HepG2 (cell line): ENCODE data around the gene RNF125. TPM values are rescaled to one million over a fixed set of nuclear protein-coding genes. Genes with fewer than 3 reads are reported as not detected.

Experiments used
- EEA1 ChIP-seq: sonication (generic); formaldehyde crosslinking; IDR thresholded peaks from 2 replicates; pipeline ENCODE4 v1.5.1; 2020; ENCODE audit warnings: mild to moderate bottlenecking, missing genetic modification reagents, borderline replicate concordance
- IRF2 ChIP-seq: IDR thresholded peaks from 2 replicates; pipeline ENCODE4 v1.6.1; 2018; ENCODE audit warnings: missing genetic modification reagents, missing compliant biosample characterization
- MED8 ChIP-seq: sonication (generic); formaldehyde crosslinking; IDR thresholded peaks from 2 replicates; pipeline ENCODE4 v1.8.1; 2023; ENCODE audit warnings: mild to moderate bottlenecking, missing genetic modification reagents; ENCODE audit not compliant: insufficient replicate concordance
- NCOA5 ChIP-seq: sonication (generic); formaldehyde crosslinking; IDR thresholded peaks from 2 replicates; pipeline ENCODE4 v1.4.0; 2020; ENCODE audit warnings: missing genetic modification reagents
- NONO ChIP-seq, 2 experiments: fragments of 450-650 bp in 1 of 2; sonication (generic) in 1 of 2; formaldehyde crosslinking in 1 of 2; IDR thresholded peaks in 1 of 2; conservative IDR thresholded peaks in 1 of 2; 2 replicates each; pipeline versions ENCODE4 v1.6.1 to v1.8.0; 2017 to 2022; ENCODE audit warnings: mild to moderate bottlenecking in 1 of 2, missing genetic modification reagents in 1 of 2, moderate library complexity in 1 of 2
- SAFB2 ChIP-seq: sonication (generic); formaldehyde crosslinking; IDR thresholded peaks from 2 replicates; pipeline ENCODE4 v1.5.1; 2020; ENCODE audit warnings: missing genetic modification reagents, low read depth, mild to moderate bottlenecking, borderline replicate concordance
- SMYD3 ChIP-seq: sonication (generic); formaldehyde crosslinking; IDR thresholded peaks from 2 replicates; pipeline ENCODE4 v1.8.1; 2023; ENCODE audit warnings: mild to moderate bottlenecking, missing genetic modification reagents
- TOPORS ChIP-seq: sonication (generic); formaldehyde crosslinking; IDR thresholded peaks from 2 replicates; pipeline ENCODE4 v1.8.0; 2023; ENCODE audit warnings: mild to moderate bottlenecking, missing genetic modification reagents
- ZBTB8A ChIP-seq: sonication (generic); formaldehyde crosslinking; IDR thresholded peaks from 2 replicates; pipeline ENCODE4 v1.4.0; 2020; ENCODE audit warnings: mild to moderate bottlenecking, low read depth, missing genetic modification reagents, borderline replicate concordance
- ZNF136 ChIP-seq: sonication (generic); formaldehyde crosslinking; IDR thresholded peaks from 2 replicates; pipeline ENCODE4 v1.8.1; 2022; ENCODE audit warnings: low read depth, mild to moderate bottlenecking, moderate library complexity, missing genetic modification reagents
- ZNF607 ChIP-seq: sonication (generic); formaldehyde crosslinking; IDR thresholded peaks from 2 replicates; pipeline ENCODE4 v1.5.1; 2020; ENCODE audit warnings: missing genetic modification reagents, mild to moderate bottlenecking, borderline replicate concordance
- polyA plus RNA-seq, 8 experiments: library from polyadenylated mRNA; depleted of rRNA in 3 of 8; stranded (reverse) in 7 of 8; unstranded in 1 of 8; fragments of >200 nt; fragmentation: Illumina TruSeq in 4 of 8; extraction: Trizol in 4 of 8; gene quantifications; 2 replicates each; pipeline versions ENCODE4 v1.2.1 to v1.2.3, GENCODE V29; 2011 to 2016; ENCODE audit warnings: low read depth in 4 of 8, missing spikeins in 1 of 8, mixed read lengths in 1 of 8; ENCODE audit not compliant: insufficient read depth in 1 of 8
- total RNA-seq, 5 experiments: library from RNA; depleted of rRNA; stranded (reverse); fragments of >200 nt; fragmentation: Illumina TruSeq; extraction: Trizol; gene quantifications; 2 replicates each; pipeline ENCODE4 v1.2.3, GENCODE V29; 2016; ENCODE audit warnings: low read depth in 1 of 5
- TF ChIP-seq, protein P1 (sequence below): sonication (generic); formaldehyde crosslinking; IDR thresholded peaks from 2 replicates; pipeline ENCODE4 v1.9.0; 2021; ENCODE audit warnings: mild to moderate bottlenecking, missing genetic modification reagents
- TF ChIP-seq, protein P2 (sequence below): sonication (generic); formaldehyde crosslinking; conservative IDR thresholded peaks from 2 replicates; pipeline ENCODE4 v1.4.0; 2020; ENCODE audit warnings: mild to moderate bottlenecking, missing genetic modification reagents, moderate library complexity
- TF ChIP-seq, protein P3 (sequence below): sonication (generic); formaldehyde crosslinking; IDR thresholded peaks from 2 replicates; pipeline ENCODE4 v1.4.0; 2020; ENCODE audit warnings: missing genetic modification reagents
- TF ChIP-seq, protein P4 (sequence below): IDR thresholded peaks from 2 replicates; pipeline ENCODE4 v1.6.1; 2016

The RNF125 gene
- total and polyA plus RNA-seq, 2 of the 13 experiments (the other 11 are each of a cell fraction or from before 2014, with no cell fraction given) = 0.58 to 1.8 TPM

DNA sequence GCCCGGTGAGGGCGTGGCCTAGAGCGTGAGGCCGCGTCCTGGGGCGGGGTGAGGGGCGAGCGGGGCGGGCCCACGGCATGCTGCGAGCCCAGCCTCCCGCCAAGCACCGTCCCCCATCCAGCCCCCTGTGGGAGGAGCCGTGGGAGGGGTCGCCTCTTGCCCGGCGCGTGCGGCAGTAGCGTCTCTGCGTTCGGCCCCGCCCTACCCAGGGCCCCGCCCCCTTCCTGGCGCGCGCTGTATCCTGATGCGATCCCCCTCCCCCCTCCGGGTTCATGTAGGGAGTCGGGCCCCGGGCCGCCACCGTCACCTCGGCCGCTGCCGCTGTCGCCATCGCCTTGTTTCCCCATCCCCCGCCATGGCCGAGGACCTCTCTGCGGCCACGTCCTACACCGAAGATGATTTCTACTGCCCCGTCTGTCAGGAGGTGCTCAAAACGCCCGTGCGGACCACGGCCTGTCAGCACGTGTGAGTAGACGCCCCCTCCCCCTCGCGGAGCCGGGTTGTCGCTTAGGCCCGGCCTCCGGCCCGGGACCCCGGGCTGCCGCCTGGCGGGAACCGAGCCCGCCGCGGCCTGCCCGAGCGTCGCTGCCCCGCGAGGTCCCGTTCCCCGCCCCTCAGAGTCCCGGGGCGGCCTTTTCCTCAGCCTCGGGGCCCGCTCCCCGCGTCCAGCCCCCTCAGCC is 73.9 kb downstream of the RNF125 start (continued):
- TF ChIP-seq, protein P1, sequence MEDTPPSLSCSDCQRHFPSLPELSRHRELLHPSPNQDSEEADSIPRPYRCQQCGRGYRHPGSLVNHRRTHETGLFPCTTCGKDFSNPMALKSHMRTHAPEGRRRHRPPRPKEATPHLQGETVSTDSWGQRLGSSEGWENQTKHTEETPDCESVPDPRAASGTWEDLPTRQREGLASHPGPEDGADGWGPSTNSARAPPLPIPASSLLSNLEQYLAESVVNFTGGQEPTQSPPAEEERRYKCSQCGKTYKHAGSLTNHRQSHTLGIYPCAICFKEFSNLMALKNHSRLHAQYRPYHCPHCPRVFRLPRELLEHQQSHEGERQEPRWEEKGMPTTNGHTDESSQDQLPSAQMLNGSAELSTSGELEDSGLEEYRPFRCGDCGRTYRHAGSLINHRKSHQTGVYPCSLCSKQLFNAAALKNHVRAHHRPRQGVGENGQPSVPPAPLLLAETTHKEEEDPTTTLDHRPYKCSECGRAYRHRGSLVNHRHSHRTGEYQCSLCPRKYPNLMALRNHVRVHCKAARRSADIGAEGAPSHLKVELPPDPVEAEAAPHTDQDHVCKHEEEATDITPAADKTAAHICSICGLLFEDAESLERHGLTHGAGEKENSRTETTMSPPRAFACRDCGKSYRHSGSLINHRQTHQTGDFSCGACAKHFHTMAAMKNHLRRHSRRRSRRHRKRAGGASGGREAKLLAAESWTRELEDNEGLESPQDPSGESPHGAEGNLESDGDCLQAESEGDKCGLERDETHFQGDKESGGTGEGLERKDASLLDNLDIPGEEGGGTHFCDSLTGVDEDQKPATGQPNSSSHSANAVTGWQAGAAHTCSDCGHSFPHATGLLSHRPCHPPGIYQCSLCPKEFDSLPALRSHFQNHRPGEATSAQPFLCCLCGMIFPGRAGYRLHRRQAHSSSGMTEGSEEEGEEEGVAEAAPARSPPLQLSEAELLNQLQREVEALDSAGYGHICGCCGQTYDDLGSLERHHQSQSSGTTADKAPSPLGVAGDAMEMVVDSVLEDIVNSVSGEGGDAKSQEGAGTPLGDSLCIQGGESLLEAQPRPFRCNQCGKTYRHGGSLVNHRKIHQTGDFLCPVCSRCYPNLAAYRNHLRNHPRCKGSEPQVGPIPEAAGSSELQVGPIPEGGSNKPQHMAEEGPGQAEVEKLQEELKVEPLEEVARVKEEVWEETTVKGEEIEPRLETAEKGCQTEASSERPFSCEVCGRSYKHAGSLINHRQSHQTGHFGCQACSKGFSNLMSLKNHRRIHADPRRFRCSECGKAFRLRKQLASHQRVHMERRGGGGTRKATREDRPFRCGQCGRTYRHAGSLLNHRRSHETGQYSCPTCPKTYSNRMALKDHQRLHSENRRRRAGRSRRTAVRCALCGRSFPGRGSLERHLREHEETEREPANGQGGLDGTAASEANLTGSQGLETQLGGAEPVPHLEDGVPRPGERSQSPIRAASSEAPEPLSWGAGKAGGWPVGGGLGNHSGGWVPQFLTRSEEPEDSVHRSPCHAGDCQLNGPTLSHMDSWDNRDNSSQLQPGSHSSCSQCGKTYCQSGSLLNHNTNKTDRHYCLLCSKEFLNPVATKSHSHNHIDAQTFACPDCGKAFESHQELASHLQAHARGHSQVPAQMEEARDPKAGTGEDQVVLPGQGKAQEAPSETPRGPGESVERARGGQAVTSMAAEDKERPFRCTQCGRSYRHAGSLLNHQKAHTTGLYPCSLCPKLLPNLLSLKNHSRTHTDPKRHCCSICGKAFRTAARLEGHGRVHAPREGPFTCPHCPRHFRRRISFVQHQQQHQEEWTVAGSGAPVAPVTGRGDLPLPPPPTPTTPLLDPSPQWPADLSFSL (CRISPR knock-in tag) = no peak
- TF ChIP-seq, protein P2, sequence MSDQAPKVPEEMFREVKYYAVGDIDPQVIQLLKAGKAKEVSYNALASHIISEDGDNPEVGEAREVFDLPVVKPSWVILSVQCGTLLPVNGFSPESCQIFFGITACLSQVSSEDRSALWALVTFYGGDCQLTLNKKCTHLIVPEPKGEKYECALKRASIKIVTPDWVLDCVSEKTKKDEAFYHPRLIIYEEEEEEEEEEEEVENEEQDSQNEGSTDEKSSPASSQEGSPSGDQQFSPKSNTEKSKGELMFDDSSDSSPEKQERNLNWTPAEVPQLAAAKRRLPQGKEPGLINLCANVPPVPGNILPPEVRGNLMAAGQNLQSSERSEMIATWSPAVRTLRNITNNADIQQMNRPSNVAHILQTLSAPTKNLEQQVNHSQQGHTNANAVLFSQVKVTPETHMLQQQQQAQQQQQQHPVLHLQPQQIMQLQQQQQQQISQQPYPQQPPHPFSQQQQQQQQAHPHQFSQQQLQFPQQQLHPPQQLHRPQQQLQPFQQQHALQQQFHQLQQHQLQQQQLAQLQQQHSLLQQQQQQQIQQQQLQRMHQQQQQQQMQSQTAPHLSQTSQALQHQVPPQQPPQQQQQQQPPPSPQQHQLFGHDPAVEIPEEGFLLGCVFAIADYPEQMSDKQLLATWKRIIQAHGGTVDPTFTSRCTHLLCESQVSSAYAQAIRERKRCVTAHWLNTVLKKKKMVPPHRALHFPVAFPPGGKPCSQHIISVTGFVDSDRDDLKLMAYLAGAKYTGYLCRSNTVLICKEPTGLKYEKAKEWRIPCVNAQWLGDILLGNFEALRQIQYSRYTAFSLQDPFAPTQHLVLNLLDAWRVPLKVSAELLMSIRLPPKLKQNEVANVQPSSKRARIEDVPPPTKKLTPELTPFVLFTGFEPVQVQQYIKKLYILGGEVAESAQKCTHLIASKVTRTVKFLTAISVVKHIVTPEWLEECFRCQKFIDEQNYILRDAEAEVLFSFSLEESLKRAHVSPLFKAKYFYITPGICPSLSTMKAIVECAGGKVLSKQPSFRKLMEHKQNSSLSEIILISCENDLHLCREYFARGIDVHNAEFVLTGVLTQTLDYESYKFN (CRISPR knock-in tag) = 0 out of 2 replicates have a peak, but pooled peaks have one; percentile 51
- no peak for TF ChIP-seq SAFB2 (CRISPR knock-in tag)
- no peak for TF ChIP-seq SMYD3 (CRISPR knock-in tag)
- no peak for TF ChIP-seq ZNF607 (CRISPR knock-in tag)
- no peak for TF ChIP-seq NONO (IDR thresholded peaks at IDR 0.05)
- TF ChIP-seq NONO (CRISPR knock-in tag; conservative IDR thresholded peaks at IDR 0.05) = no peak; the same call in 1 of the 2 replicates
- TF ChIP-seq, protein P3, sequence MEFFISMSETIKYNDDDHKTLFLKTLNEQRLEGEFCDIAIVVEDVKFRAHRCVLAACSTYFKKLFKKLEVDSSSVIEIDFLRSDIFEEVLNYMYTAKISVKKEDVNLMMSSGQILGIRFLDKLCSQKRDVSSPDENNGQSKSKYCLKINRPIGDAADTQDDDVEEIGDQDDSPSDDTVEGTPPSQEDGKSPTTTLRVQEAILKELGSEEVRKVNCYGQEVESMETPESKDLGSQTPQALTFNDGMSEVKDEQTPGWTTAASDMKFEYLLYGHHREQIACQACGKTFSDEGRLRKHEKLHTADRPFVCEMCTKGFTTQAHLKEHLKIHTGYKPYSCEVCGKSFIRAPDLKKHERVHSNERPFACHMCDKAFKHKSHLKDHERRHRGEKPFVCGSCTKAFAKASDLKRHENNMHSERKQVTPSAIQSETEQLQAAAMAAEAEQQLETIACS (CRISPR knock-in tag) = 0 out of 2 replicates have a peak, but pooled peaks have one; percentile 1
- no peak for TF ChIP-seq ZBTB8A
- TF ChIP-seq TOPORS (CRISPR knock-in tag) = no peak
- no peak for TF ChIP-seq ZNF136 (CRISPR knock-in tag)
- no peak for TF ChIP-seq NCOA5 (CRISPR knock-in tag)
- TF ChIP-seq MED8 (CRISPR knock-in tag) = no peak
- no peak for TF ChIP-seq EEA1 (CRISPR knock-in tag)
- TF ChIP-seq, protein P4, sequence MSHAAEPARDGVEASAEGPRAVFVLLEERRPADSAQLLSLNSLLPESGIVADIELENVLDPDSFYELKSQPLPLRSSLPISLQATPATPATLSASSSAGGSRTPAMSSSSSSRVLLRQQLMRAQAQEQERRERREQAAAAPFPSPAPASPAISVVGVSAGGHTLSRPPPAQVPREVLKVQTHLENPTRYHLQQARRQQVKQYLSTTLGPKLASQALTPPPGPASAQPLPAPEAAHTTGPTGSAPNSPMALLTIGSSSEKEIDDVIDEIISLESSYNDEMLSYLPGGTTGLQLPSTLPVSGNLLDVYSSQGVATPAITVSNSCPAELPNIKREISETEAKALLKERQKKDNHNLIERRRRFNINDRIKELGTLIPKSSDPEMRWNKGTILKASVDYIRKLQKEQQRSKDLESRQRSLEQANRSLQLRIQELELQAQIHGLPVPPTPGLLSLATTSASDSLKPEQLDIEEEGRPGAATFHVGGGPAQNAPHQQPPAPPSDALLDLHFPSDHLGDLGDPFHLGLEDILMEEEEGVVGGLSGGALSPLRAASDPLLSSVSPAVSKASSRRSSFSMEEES = no peak
- TF ChIP-seq IRF2 (CRISPR knock-in tag) = no peak; the same call in 1 of the 2 replicates
